ENCODE data around the gene CHPF2. TPM values are rescaled to one million over a fixed set of nuclear protein-coding genes. Genes with fewer than 3 reads are reported as not detected.

Gene CHPF2
- polyA plus RNA-seq, 6 donors from 2014 or later = 20.4 to 43.9 (median 25.2) TPM

DNA sequence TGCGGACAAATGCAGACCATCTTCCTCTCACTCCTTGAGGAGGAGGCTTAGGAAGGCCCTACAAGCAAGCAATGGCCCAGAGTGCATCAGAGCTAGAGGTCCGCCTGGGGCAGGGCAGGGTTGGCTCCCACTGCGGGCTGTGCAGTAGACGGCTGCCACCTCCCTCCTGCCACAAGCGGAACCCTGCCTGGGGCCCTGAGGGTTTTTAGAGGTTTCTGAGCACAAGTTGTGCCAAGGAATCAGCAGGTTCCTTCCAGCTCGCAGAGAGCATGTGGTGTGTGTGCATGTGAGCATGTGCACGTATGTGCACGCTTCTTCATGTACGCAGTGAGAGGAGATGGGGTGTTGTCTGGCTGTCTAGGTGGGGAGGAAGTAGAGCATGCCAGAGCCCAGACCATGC is 42.1 kb downstream of the CHPF2 start:
- no peak for ATAC-seq (ENCODE audit: low read depth in 2 of 2)
- Mint-ChIP-seq H3K36me3 (no peaks in the 10 kb centered on the region), H3K9me3 (no peaks in the 10 kb centered on the region), H3K4me1 (peaks cover 7 to 15% (median 15%) of the 10 kb centered on the region in 3 donors), H3K4me3 (peak overlapping the region in 1 of 8 donors; percentile 16), H3K27me3 (peaks cover 9 to 57% (median 45%) of the 10 kb centered on the region in 3 donors), H3K27ac (no peak overlapping the region)
- DNase-seq = no peak

DNA sequence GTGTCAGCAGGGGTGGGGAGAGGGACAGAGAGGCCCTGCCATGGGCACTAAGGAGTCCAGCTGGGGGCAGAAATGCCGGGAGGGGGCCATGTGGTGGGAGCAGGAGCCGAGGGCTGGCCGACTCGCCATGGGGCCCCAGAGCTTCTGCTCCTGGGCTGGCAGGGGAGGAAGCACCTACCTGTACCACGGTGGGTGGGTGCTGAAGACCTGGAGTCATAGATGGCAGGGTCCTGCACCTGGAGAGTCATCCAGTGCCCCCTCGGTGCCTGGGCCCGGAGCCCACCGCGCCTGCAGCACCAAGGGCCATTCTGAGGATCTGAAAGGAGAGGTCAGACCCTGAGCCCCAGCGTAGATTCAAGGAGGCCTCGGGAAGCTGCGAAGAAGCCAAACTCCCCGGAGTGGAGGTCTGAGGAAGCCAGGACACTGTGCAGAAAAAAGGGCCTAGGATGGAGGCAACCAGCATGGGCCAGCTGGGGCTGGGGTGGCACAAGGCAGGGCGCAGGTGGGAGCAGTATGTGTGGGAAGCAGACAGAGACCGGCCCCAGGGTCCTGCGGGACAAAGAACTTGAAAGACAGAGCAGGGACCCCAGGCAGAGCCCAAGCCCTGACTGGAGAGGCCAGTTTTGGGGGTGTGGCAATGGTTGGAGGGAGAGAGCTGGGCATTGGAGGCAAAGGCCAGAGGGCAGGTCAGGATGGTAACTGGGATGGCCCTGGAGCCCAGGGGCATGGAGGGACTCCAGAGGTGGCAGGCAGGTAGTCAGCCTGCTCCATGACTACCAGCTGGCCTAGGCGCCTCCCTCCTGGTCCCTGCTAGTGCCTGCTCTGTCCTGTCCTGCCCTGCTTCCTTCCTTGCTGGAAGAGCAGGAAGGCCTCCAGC is 42.9 kb downstream of the CHPF2 start:
- Mint-ChIP-seq H3K36me3 (no peaks in the 10 kb centered on the region), H3K4me3 (peak overlapping the region in 7 of 8 donors; percentile 27 to 82 (median 56)), H3K4me1 (peaks cover 7 to 15% (median 15%) of the 10 kb centered on the region in 3 donors), H3K9me3 (no peaks in the 10 kb centered on the region), H3K27ac (peak overlapping the region in 3 of 6 donors; percentile 11 to 74 (median 37)), H3K27me3 (peaks cover 9 to 59% (median 53%) of the 10 kb centered on the region in 3 donors)
- DNase-seq (no peak), ATAC-seq (ENCODE audit: low read depth in 2 of 2) (no peak)

DNA sequence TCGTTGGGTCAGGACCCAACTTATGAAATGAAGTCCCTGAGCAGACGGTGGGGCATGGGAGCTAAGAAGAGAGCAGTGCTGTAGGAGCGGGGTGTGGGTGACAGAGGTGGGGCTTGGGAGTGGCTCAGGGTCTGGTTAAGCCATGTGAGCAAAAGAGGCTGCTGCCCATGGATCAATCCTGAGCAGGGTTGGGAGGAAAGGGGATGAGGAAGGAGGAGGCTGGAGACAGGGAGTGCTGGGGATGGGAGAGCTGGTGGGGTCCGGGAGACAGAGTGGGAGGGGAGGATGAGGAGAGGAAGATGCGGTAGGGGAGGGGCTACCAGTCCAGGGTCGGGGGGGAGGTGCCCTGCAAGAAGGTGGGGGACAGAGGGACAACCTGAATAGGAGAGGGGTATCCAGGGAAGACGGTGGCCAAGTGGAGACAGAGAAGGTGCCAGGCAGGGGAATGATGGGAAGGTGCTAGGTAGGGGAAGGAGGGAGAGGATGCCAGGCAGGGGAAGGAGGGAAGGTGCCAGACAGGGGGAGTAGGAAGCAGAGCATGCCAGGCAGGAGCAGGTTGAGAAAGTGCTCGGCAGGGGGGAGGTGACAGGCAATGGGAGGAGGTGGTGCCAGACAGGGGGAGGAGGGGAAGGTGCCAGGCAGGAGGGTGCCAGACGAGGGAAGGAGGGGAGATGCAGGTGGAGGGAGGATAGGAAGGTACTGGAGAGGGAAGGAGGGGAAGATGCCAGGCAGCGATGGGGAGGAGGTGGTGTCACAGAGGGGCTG is 43.7 kb downstream of the CHPF2 start:
- Mint-ChIP-seq H3K27me3 (peaks cover 16 to 61% (median 61%) of the 10 kb centered on the region in 3 donors), H3K4me1 (peaks cover 7 to 15% (median 15%) of the 10 kb centered on the region in 3 donors), H3K36me3 (no peaks in the 10 kb centered on the region), H3K27ac (peak overlapping the region in 2 of 6 donors; percentile 11 to 74), H3K9me3 (no peaks in the 10 kb centered on the region), H3K4me3 (peak overlapping the region in 5 of 8 donors; percentile 29 to 70 (median 61))
- no peak for ATAC-seq (ENCODE audit: low read depth in 2 of 2)
- no peak for DNase-seq

DNA sequence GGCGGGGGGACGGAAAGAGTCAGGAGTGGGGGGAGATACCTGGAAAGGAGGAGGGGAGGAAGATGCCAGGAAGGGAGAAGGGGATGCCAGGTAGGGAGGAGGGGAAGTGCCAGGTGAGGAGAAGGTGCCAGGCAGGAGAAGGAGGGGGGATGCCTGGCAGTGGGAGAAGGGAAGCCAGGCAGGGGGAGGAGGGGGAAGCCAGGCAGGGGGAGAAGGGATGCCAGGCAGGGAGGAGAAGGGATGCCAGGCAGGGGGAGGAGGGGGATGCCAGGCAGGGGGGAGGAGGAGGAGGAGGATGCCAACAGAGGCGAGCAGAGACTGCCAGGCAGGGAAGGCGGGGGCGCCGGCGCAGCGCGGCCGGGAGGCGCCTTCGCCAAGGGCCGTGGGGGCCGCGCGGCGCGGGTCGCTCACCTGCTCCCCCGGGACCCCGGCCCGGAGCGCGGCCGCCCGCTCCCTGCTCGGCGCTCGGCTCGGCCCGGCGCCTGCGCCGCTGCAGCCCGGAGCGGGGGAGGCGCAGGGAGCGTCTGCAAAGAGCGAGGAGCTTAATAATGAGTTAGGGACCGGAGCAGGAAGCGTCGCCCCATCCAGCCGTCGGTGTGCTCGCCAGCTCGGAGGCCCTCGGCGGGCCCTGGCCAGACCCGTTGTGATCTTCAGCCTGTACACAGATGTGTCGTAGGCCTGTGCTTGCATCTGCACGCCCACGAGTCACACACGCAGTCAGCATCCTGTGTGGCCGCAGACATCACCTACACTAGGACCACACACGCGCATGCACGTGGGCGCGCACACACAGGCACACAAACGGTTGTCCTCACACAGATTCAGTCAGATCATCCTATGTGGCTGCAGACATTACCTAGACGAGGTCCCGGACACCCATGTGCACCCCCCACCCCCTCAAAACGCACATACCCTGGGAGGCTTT is 44.6 kb downstream of the CHPF2 start:
- peak; percentile 74 to 78 for ATAC-seq (ENCODE audit: low read depth in 2 of 2)
- peak overlapping the region; percentile 38 to 81 (median 75) for H3K4me3 Mint-ChIP-seq
- peaks cover 25 to 71% (median 71%) of the 10 kb centered on the region in 3 donors for H3K27me3 Mint-ChIP-seq
- peak; percentile 18 for DNase-seq
- peaks cover 7 to 15% (median 15%) of the 10 kb centered on the region in 3 donors for H3K4me1 Mint-ChIP-seq
- H3K9me3 Mint-ChIP-seq = peaks cover 0 to 2% (median 0%) of the 10 kb centered on the region in 7 donors
- no peak overlapping the region for H3K27ac Mint-ChIP-seq
- H3K36me3 Mint-ChIP-seq = no peaks in the 10 kb centered on the region

DNA sequence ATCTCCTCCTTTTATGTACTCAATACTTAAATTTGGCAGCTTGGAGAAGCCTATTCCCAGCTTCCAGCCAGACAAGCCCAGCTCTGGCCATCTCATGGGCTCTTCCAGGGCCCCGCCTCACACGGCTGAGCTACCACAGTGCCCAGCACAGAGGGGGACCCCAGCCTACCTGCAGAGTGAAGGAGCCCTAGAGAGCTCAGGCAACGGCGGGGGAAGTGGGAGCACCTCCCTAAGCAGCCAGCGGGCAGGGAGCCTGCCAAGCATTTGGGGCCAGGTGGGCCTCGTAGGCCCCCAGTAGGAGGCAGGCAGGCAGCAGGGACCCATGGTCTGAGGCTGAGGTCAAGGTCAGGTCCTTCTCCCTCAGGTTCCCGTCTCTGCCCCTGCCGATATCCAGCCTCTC is 45.3 kb downstream of the CHPF2 start:
- Mint-ChIP-seq H3K4me1 (peaks cover 7 to 15% (median 15%) of the 10 kb centered on the region in 3 donors), H3K9me3 (peaks cover 0 to 2% (median 0%) of the 10 kb centered on the region in 7 donors), H3K27ac (no peak overlapping the region), H3K27me3 (peaks cover 27 to 78% (median 76%) of the 10 kb centered on the region in 3 donors), H3K4me3 (peak overlapping the region in 6 of 8 donors; percentile 38 to 81 (median 72)), H3K36me3 (no peaks in the 10 kb centered on the region)
- no peak for DNase-seq
- no peak for ATAC-seq (ENCODE audit: low read depth in 2 of 2)

DNA sequence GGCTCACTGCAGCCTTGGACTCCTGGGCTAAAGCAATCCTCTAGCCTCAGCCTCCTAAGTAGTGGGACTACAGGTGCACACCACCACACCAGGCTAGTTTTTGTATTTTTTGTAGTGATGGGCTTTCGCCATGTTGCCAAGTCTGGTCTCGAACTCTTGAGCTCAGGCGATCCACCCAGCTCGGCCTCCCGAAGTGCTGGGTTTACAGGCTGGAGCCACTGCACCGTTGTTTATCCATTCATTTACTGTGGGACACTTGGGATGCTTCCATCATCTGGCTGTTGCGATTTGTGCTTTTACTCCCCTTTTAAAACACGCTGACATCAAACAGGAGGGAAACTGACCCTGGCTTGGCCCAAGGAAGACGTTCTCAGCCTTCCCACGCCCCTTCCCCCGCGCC is 46.7 kb downstream of the CHPF2 start:
- H3K4me1 Mint-ChIP-seq = peaks cover 7 to 15% (median 15%) of the 10 kb centered on the region in 3 donors
- no peak overlapping the region for H3K27ac Mint-ChIP-seq
- ATAC-seq (ENCODE audit: low read depth in 2 of 2) (no peak), DNase-seq (no peak)
- H3K36me3 Mint-ChIP-seq = no peaks in the 10 kb centered on the region
- H3K4me3 Mint-ChIP-seq = peak overlapping the region in 1 of 8 donors; percentile 27
- H3K27me3 Mint-ChIP-seq = peaks cover 32 to 90% (median 84%) of the 10 kb centered on the region in 3 donors
- H3K9me3 Mint-ChIP-seq = peaks cover 0 to 6% (median 2%) of the 10 kb centered on the region in 7 donors

DNA sequence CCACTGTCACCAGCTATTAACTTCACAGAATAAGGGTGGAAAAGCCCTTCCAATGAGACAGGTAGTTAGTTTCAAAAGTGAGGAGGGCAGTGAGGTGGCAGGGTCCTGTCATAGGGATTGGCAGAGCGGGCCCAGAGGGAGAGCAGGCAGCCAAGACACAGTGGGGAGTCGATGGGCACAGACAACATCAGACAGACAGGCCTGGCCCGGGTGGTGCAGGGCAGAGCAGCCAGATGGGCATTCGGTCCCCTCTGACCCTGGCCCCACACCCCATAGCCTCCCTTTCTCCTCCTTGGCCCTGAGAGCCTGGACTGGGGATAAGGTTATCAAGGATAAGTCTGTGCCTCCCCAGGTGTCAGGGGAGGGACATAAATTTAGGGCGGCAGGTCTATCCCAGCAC is 47.6 kb downstream of the CHPF2 start:
- H3K9me3 Mint-ChIP-seq = peaks cover 0 to 6% (median 2%) of the 10 kb centered on the region in 7 donors
- no peak overlapping the region for H3K4me3 Mint-ChIP-seq
- H3K27me3 Mint-ChIP-seq = peaks cover 37 to 89% (median 82%) of the 10 kb centered on the region in 3 donors
- no peaks in the 10 kb centered on the region for H3K36me3 Mint-ChIP-seq
- DNase-seq = no peak
- peaks cover 7 to 15% (median 15%) of the 10 kb centered on the region in 3 donors for H3K4me1 Mint-ChIP-seq
- ATAC-seq (ENCODE audit: low read depth in 2 of 2) = no peak
- H3K27ac Mint-ChIP-seq = no peak overlapping the region

DNA sequence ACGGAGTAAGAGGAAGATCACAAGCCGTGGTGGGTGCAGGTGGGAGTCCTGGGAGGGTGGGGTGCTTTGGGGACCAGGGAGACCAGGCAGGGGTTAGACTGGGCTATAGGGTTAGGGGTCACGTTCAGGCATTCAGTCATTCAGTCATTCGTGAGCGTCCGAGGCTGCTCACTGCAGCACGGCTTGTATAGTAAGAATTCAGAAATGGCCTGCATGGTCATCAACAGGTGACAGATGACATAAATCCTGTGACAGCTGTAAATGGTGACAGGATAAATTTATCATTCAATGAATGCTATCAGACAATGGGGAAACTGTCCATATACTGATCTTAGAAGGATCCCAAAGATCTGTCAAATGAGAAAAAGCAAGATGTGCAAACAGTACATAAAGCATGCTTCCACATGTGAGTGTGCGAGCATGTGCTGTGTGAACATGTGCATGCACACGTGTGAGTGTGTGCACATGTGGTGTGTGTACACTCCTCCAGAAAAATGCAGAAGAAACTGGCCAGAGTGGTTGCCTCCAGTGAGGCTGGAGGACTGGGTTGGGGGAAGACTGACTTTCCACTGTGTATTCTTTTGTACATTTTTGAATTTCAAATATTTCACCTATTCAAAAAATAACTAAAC is 48.2 kb downstream of the CHPF2 start:
- Mint-ChIP-seq H3K9me3 (peaks cover 0 to 6% (median 2%) of the 10 kb centered on the region in 7 donors), H3K27me3 (peaks cover 41 to 88% (median 76%) of the 10 kb centered on the region in 3 donors), H3K4me1 (peaks cover 7 to 15% (median 9%) of the 10 kb centered on the region in 3 donors), H3K36me3 (no peaks in the 10 kb centered on the region), H3K4me3 (no peak overlapping the region), H3K27ac (no peak overlapping the region)
- no peak for DNase-seq
- ATAC-seq (ENCODE audit: low read depth in 2 of 2) = no peak

DNA sequence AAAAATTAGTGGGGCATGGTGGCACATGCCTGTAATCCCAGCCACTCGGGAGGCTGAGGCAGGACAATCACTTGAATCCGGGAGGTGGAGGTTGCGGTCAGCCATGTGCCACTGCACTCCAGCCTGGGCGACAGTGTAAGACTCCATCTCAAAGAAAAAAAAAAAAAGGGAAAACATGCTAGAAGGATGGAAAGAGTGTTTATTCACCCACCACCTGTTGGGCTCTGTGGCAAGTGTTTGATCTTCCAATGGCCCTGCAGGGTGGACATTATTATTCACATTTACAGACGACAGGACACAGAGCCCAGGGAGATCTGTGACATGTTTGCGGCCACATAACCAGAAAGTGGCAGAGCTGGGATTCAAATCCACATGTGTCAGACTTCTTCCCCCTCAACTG is 49.4 kb downstream of the CHPF2 start:
- peak overlapping the region in 1 of 6 donors; percentile 28 for H3K27ac Mint-ChIP-seq
- H3K4me1 Mint-ChIP-seq = peaks cover 0 to 4% (median 4%) of the 10 kb centered on the region in 3 donors
- H3K9me3 Mint-ChIP-seq = peaks cover 0 to 6% (median 2%) of the 10 kb centered on the region in 7 donors
- no peak overlapping the region for H3K4me3 Mint-ChIP-seq
- DNase-seq = no peak
- H3K36me3 Mint-ChIP-seq = no peaks in the 10 kb centered on the region
- H3K27me3 Mint-ChIP-seq = peaks cover 41 to 76% (median 64%) of the 10 kb centered on the region in 3 donors
- no peak for ATAC-seq (ENCODE audit: low read depth in 2 of 2)

DNA sequence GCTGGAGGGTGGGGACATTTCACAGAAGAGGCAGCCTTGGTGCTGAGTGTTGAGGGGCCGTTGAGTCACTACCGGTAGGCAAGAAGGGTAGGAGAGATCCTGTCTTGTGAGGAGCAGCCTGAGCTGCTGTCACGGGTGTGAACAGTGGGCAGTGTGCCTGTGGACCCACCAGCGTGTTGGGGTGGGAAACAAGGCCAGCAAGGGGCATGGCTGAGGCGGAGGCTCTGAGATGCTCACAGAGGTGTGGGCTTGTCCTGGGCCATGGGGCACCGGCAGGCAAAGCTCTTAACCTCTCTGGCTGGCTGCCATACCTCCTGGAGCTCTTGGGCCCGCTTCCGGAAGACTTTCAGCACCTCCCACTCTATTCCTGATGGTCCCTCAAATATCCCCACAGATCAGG is 49.8 kb downstream of the CHPF2 start:
- Mint-ChIP-seq H3K36me3 (no peaks in the 10 kb centered on the region), H3K27me3 (peaks cover 40 to 78% (median 65%) of the 10 kb centered on the region in 3 donors), H3K4me1 (peaks cover 0 to 4% (median 3%) of the 10 kb centered on the region in 3 donors)

DNA sequence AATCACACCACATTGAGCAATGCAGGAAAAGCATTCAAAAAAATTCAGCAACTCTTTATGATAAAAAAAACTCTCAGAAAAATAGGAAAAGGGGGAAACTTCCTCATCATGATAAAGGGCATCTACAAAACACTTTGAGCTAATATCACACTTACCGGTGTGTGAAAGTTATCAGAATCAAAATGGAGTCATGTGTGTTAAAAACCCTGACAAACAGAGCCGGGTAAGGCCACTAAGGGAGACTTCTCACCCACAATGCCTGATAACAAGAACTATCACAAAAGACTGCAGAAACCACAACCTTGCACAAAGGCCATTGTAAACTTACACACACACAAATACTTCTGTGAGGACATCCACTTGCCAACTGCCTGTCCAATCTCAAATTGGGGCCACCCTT is 51.0 kb downstream of the CHPF2 start:
- H3K36me3 Mint-ChIP-seq = no peaks in the 10 kb centered on the region
- ATAC-seq (ENCODE audit: low read depth in 2 of 2) (no peak), DNase-seq (no peak)
- H3K4me1 Mint-ChIP-seq = peaks cover 0 to 4% (median 0%) of the 10 kb centered on the region in 3 donors
- no peak overlapping the region for H3K4me3 Mint-ChIP-seq
- no peak overlapping the region for H3K27ac Mint-ChIP-seq
- H3K9me3 Mint-ChIP-seq = peaks cover 0 to 6% (median 2%) of the 10 kb centered on the region in 7 donors
- H3K27me3 Mint-ChIP-seq = peaks cover 40 to 72% (median 70%) of the 10 kb centered on the region in 3 donors

More for the DNA sequence above, 49.8 kb downstream of the CHPF2 start:
- ATAC-seq (ENCODE audit: low read depth in 2 of 2) (no peak), DNase-seq (no peak)
- H3K4me3 Mint-ChIP-seq = no peak overlapping the region
- H3K9me3 Mint-ChIP-seq = peaks cover 0 to 6% (median 2%) of the 10 kb centered on the region in 7 donors
- no peak overlapping the region for H3K27ac Mint-ChIP-seq

DNA sequence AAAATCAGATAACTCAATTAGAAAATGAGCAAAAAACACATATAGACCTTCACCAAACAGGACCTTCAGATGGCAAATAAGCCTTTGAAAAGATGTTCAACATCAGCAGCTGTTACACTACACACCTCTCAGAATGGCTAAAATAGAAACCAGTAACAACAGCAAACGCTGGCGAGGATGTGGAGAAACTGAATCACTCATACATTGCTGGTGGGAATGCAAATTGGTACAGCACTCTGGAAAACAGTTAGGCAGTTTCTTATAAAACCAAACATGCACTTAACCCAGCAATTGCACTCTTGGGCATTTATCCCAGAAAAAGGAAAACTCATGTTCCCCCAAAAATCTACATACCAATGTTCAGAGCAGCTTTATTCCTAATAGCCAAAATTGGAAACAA is 53.9 kb downstream of the CHPF2 start:
- H3K27me3 Mint-ChIP-seq = peaks cover 26 to 44% (median 42%) of the 10 kb centered on the region in 3 donors
- no peak overlapping the region for H3K27ac Mint-ChIP-seq
- H3K4me1 Mint-ChIP-seq = no peaks in the 10 kb centered on the region
- H3K4me3 Mint-ChIP-seq = no peak overlapping the region
- no peaks in the 10 kb centered on the region for H3K36me3 Mint-ChIP-seq
- ATAC-seq (ENCODE audit: low read depth in 2 of 2) (no peak), DNase-seq (no peak)
- H3K9me3 Mint-ChIP-seq = peaks cover 0 to 6% (median 2%) of the 10 kb centered on the region in 7 donors

All from naive B cell (primary cell).